HG02938 (cell line): ENCODE data around the gene PCBP4.

Source experiments
- ATAC-seq: cut with Tn5 transposase; IDR thresholded peaks from one replicate; pipeline ENCODE4 v1.9.1; 2021; ENCODE audit warnings: mild to moderate bottlenecking, moderate library complexity; ENCODE audit not compliant: unreplicated experiment

Gene PCBP4

GRCh38 chr3:51942603-51943450 is 24.4 kb downstream of the PCBP4 start:
- ATAC-seq, result no peak

DNA sequence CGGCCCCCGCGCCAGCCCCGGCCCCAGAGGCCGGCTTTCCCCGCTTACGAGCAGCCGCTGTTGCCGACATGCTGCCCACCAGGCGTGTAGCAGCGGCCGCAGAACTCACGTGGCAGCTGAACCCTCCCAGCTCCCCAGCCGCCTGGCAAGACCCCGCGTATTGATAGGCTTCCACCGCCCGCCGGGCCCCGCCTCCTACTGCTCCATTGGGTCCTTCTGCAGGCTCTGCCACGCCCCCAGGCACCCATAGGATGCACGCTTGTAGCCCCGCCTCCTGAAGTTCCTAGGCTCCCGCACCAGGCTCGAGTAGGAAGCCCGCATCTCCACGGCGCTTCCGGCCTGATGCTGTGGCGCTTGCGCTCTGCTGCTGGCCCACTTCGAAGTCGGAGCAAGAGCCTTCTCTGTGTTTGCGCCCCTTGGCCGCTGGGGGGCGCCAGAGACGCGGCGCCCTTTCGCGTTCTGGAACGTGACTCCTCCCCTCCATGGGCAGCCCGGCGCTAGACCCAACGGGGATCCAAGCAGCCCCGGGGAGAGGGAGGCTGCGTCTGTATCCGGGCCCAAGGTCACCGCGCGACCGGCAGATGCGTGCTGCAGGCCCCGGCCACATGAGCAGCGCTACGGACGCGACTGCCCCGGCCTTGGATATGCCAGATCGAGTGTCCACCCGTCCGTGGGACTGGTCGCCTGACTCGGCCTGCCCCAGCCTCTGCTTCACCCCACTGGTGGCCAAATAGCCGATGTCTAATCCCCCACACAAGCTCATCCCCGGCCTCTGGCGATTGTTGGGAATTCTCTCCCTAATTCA is 25.3 kb downstream of the PCBP4 start, which contains the start of the genes PARP3 and RRP9:
TSS of gene PARP3 (plus strand) at position 566 of the 805 bp plus-strand sequence. CDS start 993 bp downstream, outside the sequence.
TSS of gene RRP9 (minus strand) at position 107 of the 805 bp plus-strand sequence. CDS start at position 70, 37 bp downstream.
- ATAC-seq, result peak; percentile 86

- ATAC-seq, result no peak
These were observed 25.8 kb downstream of the PCBP4 start for GRCh38 chr3:51941463-51941797.

GRCh38 chr3:51940648-51941462 is 26.4 kb downstream of the PCBP4 start:
- ATAC-seq, result no peak

- ATAC-seq, result no peak
These were observed 28.4 kb downstream of the PCBP4 start for GRCh38 chr3:51938780-51939425.

GRCh38 chr3:51937611-51938450 is 29.4 kb downstream of the PCBP4 start:
- no peak for ATAC-seq

GRCh38 chr3:51937014-51937413 is 30.2 kb downstream of the PCBP4 start:
- ATAC-seq, result no peak

DNA sequence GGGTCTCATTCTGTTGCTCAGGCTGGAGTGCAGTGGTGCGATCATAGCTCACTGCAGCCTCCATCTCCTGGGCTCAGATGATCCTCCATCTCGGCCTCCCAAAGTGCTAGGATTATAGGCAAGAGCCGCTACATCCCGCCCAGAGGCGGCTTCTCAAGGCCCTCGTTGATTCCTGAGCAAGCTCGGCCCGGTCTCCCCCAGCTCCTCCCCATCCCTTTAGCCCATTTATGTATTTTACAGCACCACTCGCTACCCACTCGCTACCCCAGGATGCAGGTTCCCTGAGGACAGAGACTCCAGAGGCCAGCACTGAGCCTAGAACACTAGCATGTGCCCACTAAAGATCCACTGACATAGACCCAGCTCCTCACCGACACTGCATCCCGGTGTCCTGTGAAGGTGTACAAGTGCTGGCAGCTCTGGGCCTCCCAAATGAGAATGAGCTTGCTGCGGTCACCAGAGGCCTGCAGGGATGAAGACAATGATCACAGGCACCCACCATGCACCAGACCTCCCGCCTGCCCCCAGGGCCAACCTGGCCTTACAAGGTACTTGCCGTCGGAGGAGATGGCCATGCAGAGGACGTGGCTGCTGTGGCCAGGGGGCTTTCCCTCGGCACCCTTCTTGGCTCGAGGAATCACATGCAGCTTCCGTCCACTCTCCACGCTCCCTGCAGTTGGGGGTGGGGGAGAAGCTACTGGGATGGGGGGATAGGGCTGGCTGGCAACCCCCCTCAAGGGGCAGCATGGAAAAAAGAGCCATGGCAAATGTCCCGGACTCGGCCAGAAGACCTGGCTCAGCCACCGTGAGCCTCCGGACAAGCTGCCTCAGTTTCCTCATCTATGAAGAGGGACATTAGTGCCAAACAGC is 31.1 kb downstream of the PCBP4 start:
- no peak for ATAC-seq

GRCh38 chr3:51934991-51935885 is 32.0 kb downstream of the PCBP4 start:
- ATAC-seq, result no peak

- no peak for ATAC-seq
These were observed 33.0 kb downstream of the PCBP4 start for GRCh38 chr3:51934139-51934850.

GRCh38 chr3:51933471-51934138 is 33.6 kb downstream of the PCBP4 start:
- no peak for ATAC-seq

DNA sequence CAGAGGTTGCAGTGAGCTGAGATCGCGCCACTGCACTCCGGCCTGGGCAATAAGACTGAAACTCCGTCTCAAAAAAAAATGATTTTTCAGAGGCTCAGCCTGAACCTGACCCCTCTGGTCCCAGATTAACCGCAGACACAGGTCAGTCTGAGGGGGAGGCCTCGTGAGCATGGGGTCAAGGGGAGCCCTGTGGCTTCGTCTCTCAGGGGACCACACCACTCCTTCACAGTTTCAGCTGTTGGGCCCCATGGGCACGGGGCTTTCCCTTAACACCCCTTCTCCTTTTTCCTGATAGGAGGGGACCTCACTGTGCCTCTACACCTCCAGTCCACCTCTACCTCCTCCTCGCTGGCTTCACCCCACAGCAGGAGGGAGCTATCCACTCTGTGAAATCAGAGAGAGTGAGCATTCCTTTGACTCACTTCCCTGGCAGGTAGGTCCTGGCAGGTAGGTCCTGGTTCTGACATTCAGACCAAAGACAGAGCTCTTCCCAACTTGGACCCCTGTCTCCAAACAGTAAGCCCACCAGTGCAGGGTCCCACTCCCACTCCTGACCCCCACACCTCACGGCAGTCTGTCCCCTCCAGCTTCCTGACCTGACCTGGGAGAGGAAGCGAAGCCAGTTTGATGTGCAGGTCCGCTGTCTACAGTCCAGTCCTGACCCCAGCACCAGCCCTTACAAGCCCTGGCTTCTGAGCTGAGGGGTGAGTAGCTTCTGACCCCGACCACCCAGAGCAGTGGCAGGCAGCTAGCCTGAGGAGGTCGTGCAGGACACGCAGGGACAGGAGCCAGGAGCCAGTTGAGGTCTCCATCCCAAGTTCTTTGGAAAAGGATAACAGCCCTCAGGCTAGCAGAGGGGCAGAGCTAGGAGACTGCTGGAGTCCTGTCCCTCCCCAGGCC is 34.5 kb downstream of the PCBP4 start:
- no peak for ATAC-seq

- ATAC-seq, result no peak
These were observed 35.5 kb downstream of the PCBP4 start for GRCh38 chr3:51931756-51932155.

DNA sequence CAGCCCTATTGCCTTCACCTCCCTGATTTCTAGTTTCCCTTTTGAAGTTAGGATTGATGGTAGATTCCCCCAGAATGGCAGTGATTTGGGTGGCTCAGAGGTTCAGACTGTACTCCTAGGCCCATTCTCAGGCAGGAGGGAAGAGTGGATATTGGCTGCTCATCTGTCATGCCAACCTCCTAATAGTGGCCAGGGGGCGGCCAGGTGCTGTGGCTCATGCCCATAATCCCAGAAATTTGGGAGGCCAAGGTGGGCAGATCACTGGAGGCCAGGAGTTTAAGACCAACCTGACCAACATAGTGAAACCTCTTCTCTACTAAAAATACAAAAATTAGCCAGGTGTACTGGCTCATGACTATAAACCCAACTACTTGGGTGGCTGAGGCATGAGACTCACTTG is 36.8 kb downstream of the PCBP4 start:
- no peak for ATAC-seq

DNA sequence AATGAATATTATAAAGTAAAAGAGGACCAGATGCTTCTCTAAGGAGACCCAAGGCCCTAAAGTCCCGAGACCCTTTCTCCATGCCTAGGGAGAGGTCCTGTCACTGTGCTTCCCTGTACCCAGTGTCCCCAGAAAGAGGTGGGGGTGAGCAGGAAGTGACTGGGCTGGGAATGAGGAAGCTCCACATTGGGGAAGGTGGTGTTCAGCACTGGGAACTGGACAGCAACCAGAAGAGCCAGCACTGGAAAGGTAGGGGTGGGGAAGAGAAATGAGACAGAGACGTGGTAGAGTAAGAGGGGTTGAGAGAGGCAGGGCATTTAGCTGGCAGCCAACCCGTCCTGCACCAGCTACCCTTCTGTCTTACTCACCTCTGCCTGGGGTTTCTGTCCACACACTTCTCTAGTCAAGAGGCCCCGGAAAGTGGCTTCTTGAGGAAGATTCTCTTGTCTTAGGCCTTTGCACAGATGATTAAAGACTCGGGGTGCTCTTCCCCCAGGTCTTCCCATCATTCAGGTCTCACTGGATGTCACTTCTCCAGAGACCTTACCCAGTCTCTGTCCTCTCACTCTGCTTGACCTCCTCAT is 37.7 kb downstream of the PCBP4 start:
- no peak for ATAC-seq
